Ramos (cell line): Measurements from ENCODE around the gene KRTAP12-2.
"Not testable (repeated sequence)": the region's sequence is repeated elsewhere in the genome, so short reads cannot be mapped to it uniquely, and the experiment has no call there.

ENCODE experiments used
- in situ Hi-C: fragments of 300-500 bp; cut with MboI; formaldehyde crosslinking; loops from one replicate; pipeline ENCODE4 v1.14.3; 2022; ENCODE audit warnings: low sequenced_read_pairs; ENCODE audit not compliant: unreplicated experiment

Gene KRTAP12-2

DNA sequence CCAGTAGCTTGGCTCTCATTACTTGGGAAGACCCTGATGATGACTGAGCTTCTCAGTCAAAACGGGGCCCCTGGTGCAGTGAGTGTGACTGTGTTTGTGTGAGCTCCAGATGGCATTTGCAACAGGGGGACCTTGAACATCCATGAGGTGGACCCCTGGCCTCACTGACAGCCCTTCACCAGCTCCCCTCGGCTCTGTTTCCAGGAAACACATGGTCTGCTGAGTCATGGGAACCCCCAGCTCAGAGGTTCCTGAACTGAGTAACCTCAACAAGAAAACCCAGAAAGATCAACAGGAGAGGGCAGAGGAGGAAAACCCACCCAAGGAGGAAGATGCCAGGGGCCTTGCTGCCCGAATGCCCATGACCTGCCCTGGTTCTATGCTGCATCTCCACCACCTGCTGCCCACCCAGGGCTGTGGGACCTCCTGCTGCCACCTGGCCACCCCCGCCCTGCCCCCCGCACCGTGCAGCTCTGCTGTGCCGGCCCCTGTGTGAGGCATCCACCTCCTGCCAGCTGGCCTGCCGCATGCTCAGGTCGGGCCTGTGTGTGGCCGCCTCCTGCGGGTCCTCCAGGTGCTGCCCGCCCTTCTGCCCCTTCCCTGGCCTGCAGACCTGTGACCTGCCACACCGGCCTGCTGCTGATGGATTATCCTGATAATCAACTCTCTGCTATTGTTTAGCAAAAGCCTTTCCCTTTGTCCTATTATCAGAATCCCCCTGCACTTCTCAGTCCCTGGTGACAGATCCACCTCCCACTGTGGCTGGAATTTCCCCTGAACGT is 19.5 kb upstream of the KRTAP12-2 start:
- in situ Hi-C loops = no loop called here

DNA sequence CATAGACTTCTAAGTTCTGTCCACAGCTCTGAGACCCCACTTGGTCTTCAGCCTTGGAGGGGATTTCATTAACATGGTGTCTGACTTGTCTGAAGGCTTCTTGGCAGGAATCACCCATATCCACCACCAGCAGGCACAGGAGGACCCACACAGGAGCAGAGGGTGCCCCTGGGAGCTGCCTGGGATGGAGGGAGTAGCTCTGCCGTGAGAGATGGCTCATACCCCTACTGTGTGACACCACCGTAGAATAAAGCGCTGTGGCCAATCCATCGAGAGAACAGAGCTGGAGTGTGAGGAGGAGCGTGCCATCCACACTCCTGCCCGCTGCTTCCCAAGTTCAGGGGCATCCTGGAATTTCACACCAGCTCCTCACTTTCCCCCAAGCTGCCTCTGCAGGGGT is 18.3 kb upstream of the KRTAP12-2 start:
- in situ Hi-C loops = not testable (repeated sequence)

DNA sequence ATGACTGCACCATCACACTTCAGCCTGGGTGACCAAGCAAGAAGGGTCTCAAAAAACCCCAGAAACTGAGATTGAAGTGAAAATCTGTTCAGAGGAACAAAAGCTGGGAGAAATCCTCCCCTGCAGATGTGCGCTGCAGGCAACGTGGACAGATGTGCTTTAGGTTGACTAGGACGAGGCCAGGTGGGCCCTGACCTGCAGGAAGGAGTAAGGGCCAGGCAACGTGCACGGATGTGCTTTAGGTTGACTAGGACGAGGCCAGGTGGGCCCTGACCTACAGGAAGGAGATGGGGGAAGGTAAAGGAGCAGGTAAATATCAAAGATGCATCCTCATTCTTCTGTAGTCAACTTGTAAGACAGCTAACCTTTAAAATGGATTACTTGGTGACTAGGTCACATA is 17.8 kb upstream of the KRTAP12-2 start:
- in situ Hi-C loops = no loop called here

GRCh38 chr21:44684077-44684476 is 17.4 kb upstream of the KRTAP12-2 start:
- in situ Hi-C loops = no loop called here

DNA sequence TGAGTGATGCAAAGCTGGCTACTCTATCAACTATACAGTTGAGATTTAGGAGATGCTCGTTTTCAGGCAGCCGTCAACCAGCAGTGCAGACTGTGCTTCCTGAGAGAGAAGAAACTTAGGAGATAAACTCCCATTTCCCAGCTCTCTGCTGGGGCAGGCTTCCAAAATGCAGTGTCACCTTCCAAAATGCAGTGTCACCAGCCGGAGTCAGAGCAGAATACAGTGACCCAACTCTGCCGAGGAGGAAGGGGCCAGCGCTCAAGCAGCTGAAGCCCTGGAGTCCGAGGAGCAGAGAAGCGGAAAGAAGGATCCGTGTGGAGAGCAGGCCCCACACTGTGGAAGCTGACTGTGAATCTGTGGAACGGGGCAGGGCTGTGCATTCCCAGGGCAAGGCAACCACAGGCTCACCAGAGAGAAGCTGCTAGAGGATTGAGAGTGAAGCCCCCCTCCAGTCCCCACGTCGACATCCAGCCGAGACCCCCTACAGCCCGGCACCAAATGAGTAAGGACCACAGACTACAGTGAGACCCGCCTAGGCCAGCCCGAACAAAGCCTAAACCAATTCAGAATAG is 15.9 kb upstream of the KRTAP12-2 start:
- in situ Hi-C loops = no loop called here

GRCh38 chr21:44681861-44682579 is 15.3 kb upstream of the KRTAP12-2 start, which contains the start of gene KRTAP12-1:
TSS of gene KRTAP12-1 (minus strand) at chr21:44682163. CDS start at chr21:44682123, 40 bp downstream.
- in situ Hi-C loops = no loop called here

DNA sequence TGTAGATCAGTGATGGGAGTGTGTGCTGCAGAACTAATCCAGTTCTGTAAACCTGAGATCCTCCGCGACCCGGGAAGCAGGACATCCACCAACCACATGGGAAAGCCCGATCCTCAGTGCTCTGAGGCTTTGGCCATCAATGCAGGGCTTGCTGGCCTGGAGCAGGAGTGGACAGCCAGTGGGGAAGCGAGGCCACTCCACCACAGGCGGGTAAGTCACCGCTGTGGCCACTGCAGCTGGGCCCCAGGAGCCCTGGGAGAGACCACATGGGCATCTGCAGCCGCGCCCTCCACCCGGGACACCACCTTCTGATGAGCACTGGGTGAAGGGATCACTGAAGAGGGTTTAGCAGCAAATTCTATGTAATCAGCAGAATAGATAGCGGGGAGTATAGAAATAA is 14.4 kb upstream of the KRTAP12-2 start:
- in situ Hi-C loops = no loop called here

- in situ Hi-C loops = no loop called here
Observed at GRCh38 chr21:44677881-44678280, 11.2 kb upstream of the KRTAP12-2 start.

DNA sequence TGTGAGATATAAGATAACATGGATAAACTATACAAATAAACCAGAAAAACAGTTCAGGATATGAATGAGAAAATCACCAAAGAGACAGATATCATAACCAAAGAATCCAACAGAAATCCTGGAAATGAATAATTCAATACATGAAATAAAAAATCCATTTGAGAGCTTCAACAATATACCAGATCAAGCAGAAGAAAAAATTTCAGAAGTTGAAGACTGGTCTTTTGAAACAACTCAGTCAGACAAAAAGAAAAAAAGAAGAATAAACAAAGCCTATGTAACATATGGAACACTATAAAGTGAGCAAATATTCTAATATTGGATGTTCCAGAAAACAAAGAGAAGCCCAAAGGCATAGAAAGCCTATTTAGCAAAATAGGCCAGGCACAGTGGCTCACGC is 5.2 kb upstream of the KRTAP12-2 start:
- in situ Hi-C loops = no loop called here

DNA sequence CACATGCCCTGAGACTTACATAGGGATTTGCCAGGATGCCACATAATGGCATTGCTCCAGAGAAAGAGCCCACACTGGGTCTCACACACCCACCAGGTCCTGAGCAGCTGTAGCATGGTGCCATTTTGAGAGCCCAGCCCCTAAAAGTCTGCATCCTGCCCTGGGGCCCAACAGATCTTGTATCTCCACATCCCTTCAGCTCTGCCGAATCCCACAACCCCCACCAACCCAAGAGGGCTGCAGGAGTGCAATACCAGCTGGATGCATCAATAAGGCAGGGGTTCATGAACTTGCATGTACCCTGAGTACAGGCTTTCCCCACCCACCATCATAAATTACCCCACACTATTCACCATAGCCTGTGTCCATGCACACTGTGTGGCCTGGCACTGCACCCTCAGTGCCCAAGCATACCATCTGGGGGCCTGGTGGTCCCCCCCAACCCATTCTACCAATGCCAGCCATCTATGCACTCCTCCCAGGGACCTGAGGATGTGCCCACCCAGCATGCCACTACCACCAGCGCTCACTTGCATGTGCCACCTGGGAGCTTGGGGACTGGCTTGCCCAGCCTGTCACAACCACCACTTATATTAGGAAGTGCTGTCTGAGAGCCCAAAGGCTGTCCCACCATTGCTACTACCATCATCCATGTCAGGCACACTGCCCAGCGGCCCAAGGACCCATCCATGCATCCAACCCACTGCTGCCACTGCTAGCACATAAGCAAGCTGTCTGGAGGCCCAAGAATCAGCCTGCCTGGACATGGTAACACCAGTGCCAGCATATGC is 4.1 kb upstream of the KRTAP12-2 start:
- in situ Hi-C loops = no loop called here

DNA sequence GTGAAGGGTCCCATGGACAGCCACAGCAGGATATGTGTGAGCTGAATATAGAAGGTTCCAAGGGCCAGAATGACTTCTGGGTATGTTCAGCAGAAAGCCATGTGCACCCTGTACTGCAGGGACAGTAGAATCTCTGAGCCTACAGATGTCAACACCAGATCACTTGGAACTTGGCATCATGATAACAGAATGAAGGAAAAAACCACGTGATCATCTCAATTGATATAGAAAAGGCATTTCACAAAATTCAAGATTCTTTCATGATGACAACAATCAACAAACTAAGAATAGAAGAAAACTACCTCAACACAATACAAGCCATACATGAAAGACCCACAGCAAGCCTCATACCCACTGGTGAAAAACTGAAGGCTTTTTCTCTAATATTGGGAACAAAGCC is 885 bp upstream of the KRTAP12-2 start:
- in situ Hi-C loops = no loop called here

DNA sequence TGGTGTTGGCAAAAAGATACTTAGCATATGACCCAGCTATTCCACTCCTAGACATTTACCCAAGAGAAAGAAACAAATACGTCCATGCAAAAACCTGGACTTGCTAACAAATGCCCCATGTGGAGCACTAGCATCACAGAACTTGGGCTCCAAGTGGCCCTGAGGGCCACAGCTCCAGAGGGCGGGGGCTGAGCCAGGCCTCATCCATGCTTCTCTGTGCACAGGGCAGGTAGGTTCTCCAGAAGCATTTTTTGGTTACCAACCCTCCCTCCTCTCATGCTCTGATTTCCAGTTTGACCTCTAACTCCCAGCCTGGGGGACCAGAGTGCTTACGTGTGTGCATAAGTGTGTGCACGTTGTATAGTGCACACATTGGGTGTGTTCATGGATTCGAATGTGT is 2.0 kb downstream of the KRTAP12-2 start:
- in situ Hi-C loops = no loop called here

GRCh38 chr21:44661567-44661966 is 5.2 kb downstream of the KRTAP12-2 start:
- in situ Hi-C loops = not testable (repeated sequence)

- in situ Hi-C loops = no loop called here
Observed at GRCh38 chr21:44658913-44659595, 7.7 kb downstream of the KRTAP12-2 start.

GRCh38 chr21:44658541-44658910 is 8.2 kb downstream of the KRTAP12-2 start:
- in situ Hi-C loops = no loop called here

DNA sequence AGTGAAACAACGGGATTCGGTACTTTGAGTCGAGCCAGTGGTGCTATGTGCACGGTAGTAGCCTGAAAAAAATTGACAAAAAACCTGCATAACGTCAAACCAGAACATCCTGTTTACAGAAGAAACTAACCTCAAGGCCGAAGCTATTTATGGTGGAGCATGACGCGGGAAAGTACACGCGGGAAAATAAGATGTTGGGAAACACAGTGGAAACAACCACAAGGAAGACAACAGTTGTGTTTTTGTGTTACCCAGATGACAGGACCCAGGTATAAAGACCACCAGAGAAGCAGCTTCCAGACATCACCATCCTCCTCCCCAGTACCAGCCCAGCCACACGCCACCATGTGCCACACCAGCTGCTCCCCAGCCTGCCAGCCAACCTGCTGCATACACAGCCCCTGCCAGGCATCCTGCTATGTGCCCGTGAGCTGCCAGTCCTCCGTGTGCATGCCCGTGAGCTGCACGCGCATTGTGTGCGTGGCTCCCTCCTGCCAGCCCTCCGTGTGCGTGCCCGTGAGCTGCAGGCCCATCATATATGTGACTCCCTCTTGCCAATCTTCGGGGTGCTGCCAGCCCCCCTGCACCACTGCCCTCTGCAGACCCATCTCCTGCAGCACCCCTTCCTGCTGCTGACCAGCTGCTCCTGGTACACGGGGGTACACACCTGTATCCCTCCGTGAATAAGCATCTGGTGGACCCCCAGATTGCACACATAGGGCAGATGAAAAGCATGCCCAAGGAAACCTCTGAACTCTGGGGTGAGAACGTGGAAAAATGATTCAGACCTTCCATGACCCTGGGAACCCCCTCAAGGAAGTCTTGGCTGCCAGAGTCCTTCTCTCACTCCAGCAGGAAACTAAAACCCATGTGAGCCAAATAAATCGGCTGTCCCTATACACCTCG is 8.8 kb downstream of the KRTAP12-2 start, which contains the start of gene KRTAP12-3:
Gene KRTAP12-3 (plus strand): TSS at position 298 of the 906 bp plus-strand sequence. CDS start 48 bp downstream, at position 346.
- in situ Hi-C loops = no loop called here

GRCh38 chr21:44656868-44657267 is 9.9 kb downstream of the KRTAP12-2 start:
- in situ Hi-C loops = no loop called here

GRCh38 chr21:44654576-44655175 is 12.1 kb downstream of the KRTAP12-2 start, which contains the start of gene KRTAP12-4:
TSS of gene KRTAP12-4 (minus strand) at chr21:44654659. CDS start at chr21:44654614, 45 bp downstream.
- in situ Hi-C loops = no loop called here
